ENCODE data around the gene CETP. TPM values are rescaled to one million over a fixed set of nuclear protein-coding genes. Genes with fewer than 3 reads are reported as not detected.
A peak's percentile ranks its signal among the peaks of the same experiment; 100 is the strongest.

The CETP gene
- total and polyA plus RNA-seq, 2 of the 13 experiments (the other 11 are each of a cell fraction or from before 2014, with no cell fraction given), result 0.31 to 9.8 TPM

- TF ChIP-seq FOXP4 (CRISPR knock-in tag; IDR thresholded peaks at IDR 0.05), result peak; percentile 71
- TF ChIP-seq ZBTB7B (CRISPR knock-in tag; IDR thresholded peaks at IDR 0.05), result peak; percentile 46; the same call in 1 of the 2 replicates
- no peak for TF ChIP-seq JDP2 (CRISPR knock-in tag; IDR thresholded peaks at IDR 0.05; ENCODE audit: borderline replicate concordance)
- TF ChIP-seq IRF2 (CRISPR knock-in tag; IDR thresholded peaks at IDR 0.05), result peak; percentile 45
- no peak for TF ChIP-seq ZNF34 (CRISPR knock-in tag; IDR thresholded peaks at IDR 0.05; ENCODE audit: borderline replicate concordance)
- TF ChIP-seq IKZF4 (CRISPR knock-in tag; IDR thresholded peaks at IDR 0.05; ENCODE audit: borderline replicate concordance, low read depth, not compliant biosample characterization), result no peak
- no peak for TF ChIP-seq POLR2AphosphoS5 (IDR thresholded peaks at IDR 0.05; ENCODE audit: low read depth, low read length)
- TF ChIP-seq ZNF891 (CRISPR knock-in tag; IDR thresholded peaks at IDR 0.05), result peak; percentile 80
- TF ChIP-seq, protein P1, sequence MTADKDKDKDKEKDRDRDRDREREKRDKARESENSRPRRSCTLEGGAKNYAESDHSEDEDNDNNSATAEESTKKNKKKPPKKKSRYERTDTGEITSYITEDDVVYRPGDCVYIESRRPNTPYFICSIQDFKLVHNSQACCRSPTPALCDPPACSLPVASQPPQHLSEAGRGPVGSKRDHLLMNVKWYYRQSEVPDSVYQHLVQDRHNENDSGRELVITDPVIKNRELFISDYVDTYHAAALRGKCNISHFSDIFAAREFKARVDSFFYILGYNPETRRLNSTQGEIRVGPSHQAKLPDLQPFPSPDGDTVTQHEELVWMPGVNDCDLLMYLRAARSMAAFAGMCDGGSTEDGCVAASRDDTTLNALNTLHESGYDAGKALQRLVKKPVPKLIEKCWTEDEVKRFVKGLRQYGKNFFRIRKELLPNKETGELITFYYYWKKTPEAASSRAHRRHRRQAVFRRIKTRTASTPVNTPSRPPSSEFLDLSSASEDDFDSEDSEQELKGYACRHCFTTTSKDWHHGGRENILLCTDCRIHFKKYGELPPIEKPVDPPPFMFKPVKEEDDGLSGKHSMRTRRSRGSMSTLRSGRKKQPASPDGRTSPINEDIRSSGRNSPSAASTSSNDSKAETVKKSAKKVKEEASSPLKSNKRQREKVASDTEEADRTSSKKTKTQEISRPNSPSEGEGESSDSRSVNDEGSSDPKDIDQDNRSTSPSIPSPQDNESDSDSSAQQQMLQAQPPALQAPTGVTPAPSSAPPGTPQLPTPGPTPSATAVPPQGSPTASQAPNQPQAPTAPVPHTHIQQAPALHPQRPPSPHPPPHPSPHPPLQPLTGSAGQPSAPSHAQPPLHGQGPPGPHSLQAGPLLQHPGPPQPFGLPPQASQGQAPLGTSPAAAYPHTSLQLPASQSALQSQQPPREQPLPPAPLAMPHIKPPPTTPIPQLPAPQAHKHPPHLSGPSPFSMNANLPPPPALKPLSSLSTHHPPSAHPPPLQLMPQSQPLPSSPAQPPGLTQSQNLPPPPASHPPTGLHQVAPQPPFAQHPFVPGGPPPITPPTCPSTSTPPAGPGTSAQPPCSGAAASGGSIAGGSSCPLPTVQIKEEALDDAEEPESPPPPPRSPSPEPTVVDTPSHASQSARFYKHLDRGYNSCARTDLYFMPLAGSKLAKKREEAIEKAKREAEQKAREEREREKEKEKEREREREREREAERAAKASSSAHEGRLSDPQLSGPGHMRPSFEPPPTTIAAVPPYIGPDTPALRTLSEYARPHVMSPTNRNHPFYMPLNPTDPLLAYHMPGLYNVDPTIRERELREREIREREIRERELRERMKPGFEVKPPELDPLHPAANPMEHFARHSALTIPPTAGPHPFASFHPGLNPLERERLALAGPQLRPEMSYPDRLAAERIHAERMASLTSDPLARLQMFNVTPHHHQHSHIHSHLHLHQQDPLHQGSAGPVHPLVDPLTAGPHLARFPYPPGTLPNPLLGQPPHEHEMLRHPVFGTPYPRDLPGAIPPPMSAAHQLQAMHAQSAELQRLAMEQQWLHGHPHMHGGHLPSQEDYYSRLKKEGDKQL (CRISPR knock-in tag; IDR thresholded peaks at IDR 0.05; ENCODE audit: low read depth), result no peak; the same call in 1 of the 2 replicates
- TF ChIP-seq ZFAT (CRISPR knock-in tag; conservative IDR thresholded peaks at IDR 0.05), result no peak
- TF ChIP-seq, protein P2, sequence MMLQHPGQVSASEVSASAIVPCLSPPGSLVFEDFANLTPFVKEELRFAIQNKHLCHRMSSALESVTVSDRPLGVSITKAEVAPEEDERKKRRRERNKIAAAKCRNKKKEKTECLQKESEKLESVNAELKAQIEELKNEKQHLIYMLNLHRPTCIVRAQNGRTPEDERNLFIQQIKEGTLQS (CRISPR knock-in tag; IDR thresholded peaks at IDR 0.05), result peak; percentile 96
- TF ChIP-seq ZNF761 (CRISPR knock-in tag; conservative IDR thresholded peaks at IDR 0.05), result no peak
- TF ChIP-seq RFX3 (CRISPR knock-in tag; IDR thresholded peaks at IDR 0.05), result no peak
- peak; percentile 31; the same call in 1 of the 2 replicates for TF ChIP-seq ELF3 (CRISPR knock-in tag; IDR thresholded peaks at IDR 0.05)
- no peak for TF ChIP-seq NR1H2 (CRISPR knock-in tag; IDR thresholded peaks at IDR 0.05; ENCODE audit: borderline replicate concordance, low read depth)
- TF ChIP-seq ZNF879 (CRISPR knock-in tag; IDR thresholded peaks at IDR 0.05), result no peak
- TF ChIP-seq KMT2B (CRISPR knock-in tag; IDR thresholded peaks at IDR 0.05), result peak; percentile 33; the same call in 1 of the 2 replicates
- no peak for TF ChIP-seq HNRNPK (IDR thresholded peaks at IDR 0.05; ENCODE audit: low read depth, low read length, poor library complexity, severe bottlenecking)
- TF ChIP-seq ZNF30 (CRISPR knock-in tag; IDR thresholded peaks at IDR 0.05), result no peak
- no peak for TF ChIP-seq PLRG1 (conservative IDR thresholded peaks at IDR 0.05)
- no peak for TF ChIP-seq ZNF205 (CRISPR knock-in tag; IDR thresholded peaks at IDR 0.05)
- TF ChIP-seq ZBTB14 (CRISPR knock-in tag; IDR thresholded peaks at IDR 0.05), result peak; percentile 50; the same call in 1 of the 2 replicates
Observed at GRCh38 chr16:56964243-56965148, 2.7 kb downstream of the CETP start (continued).
